Esophagus muscularis mucosa (tissue), 4 donors: ENCODE data around the gene KLHL6.

ENCODE experiments used
- EP300 ChIP-seq: sonication (generic); formaldehyde crosslinking; IDR thresholded peaks from one replicate; pipeline ENCODE4 v1.6.1; 2017; ENCODE audit warnings: antibody characterized with exemption
- POLR2A ChIP-seq: fragments of 450-650 bp; IDR thresholded peaks from one replicate; pipeline ENCODE4 v1.6.1; 2017; ENCODE audit warnings: antibody characterized with exemption, moderate library complexity, mild to moderate bottlenecking, low read depth
- TF ChIP-seq, protein P1 (sequence below), 3 experiments: fragments of 200-600 bp in 2 of 3; fragments of 450-650 bp in 1 of 3; sonication (generic) in 2 of 3; IDR thresholded peaks; one replicate each; pipeline ENCODE4 v1.5.1; 2017 to 2019; ENCODE audit warnings: antibody characterized with exemption in 3 of 3, mild to moderate bottlenecking in 2 of 3, moderate library complexity in 1 of 3

DNA sequence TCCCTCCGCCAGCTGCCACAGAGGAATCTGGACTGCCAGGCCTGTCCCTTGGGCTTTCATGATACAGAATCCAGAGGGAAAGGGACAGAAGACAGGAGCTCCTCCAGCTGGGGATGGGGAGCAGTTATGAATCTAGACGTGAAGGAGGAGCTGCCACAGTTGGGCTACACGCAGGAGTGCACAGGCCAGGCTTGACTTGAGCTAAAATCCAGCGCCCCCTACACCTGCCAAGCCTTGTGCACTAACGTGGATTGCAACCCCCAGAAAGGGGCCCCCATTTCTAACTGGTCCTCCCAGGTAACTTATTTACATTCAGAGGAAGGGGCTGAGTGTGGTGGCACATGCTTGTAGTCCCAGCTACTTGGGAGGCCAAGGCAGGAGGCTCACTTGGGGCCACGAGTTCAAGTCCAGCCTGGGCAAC is 14.3 kb downstream of the KLHL6 start:
- TF ChIP-seq, protein P1, sequence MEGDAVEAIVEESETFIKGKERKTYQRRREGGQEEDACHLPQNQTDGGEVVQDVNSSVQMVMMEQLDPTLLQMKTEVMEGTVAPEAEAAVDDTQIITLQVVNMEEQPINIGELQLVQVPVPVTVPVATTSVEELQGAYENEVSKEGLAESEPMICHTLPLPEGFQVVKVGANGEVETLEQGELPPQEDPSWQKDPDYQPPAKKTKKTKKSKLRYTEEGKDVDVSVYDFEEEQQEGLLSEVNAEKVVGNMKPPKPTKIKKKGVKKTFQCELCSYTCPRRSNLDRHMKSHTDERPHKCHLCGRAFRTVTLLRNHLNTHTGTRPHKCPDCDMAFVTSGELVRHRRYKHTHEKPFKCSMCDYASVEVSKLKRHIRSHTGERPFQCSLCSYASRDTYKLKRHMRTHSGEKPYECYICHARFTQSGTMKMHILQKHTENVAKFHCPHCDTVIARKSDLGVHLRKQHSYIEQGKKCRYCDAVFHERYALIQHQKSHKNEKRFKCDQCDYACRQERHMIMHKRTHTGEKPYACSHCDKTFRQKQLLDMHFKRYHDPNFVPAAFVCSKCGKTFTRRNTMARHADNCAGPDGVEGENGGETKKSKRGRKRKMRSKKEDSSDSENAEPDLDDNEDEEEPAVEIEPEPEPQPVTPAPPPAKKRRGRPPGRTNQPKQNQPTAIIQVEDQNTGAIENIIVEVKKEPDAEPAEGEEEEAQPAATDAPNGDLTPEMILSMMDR (IDR thresholded peaks at IDR 0.05) = no peak
- TF ChIP-seq EP300 = no peak
- TF ChIP-seq POLR2A = no peak
